Endothelial cell of umbilical vein (primary cell): ENCODE results near the gene ASNS. TPM values are rescaled to one million over a fixed set of nuclear protein-coding genes. Genes with fewer than 3 reads are reported as not detected.

Experiments
- BruUV-seq: library from RNA; stranded (reverse); fragments of 400-500 nt; replicated peaks from 2 replicates; lab custom pipeline; 2021; lab: Mats Ljungman, UMichigan
- CTCF ChIA-PET: fragments of 300-600, 350-600 bp; sonication (Branson Sonifier 250); formaldehyde crosslinking; loops from one replicate; lab custom pipeline; 2021; ENCODE audit warnings: antibody characterized with exemption, inconsistent platforms; lab: Charles Lee
- POLR2A ChIA-PET: fragments of 300-600, 350-600 bp; sonication (Branson Sonifier 250); formaldehyde crosslinking; loops from one replicate; lab custom pipeline; 2021; ENCODE audit warnings: antibody characterized with exemption, inconsistent platforms; lab: Charles Lee
- DNase-seq: peaks from one replicate; pipeline ENCODE4 v3.0.0-alpha.2; 2011; ENCODE audit warnings: low read depth, low spot score
- FAIRE-seq: peaks from 2 replicates; lab custom pipeline; 2011; peaks lifted over from hg19 to GRCh38; lab: Jason Lieb, UNC
- H2AFZ ChIP-seq: 2 replicates; pipeline ENCODE4 v1.6.0; 2012; ENCODE audit warnings: low read depth, low read length, control low read depth, inconsistent platforms
- H3K27ac ChIP-seq: 2 replicates; pipeline ENCODE4 v1.5.1; 2011; ENCODE audit warnings: low read depth, mild to moderate bottlenecking, control low read depth, low read length, moderate library complexity; ENCODE audit not compliant: insufficient read depth
- H3K27me3 ChIP-seq, 2 experiments: 2 replicates each; pipeline versions ENCODE4 v1.6.0 to v1.6.1; 2011; ENCODE audit warnings: low read length in 2 of 2, mixed read lengths in 1 of 2; ENCODE audit not compliant: control insufficient read depth in 2 of 2, insufficient read depth in 2 of 2
- H3K36me3 ChIP-seq, 2 experiments: 2 replicates in 1 of 2; 3 replicates in 1 of 2; pipeline ENCODE4 v1.5.1; 2011; ENCODE audit warnings: low read length in 2 of 2, mild to moderate bottlenecking in 1 of 2, moderate library complexity in 1 of 2; ENCODE audit not compliant: control insufficient read depth in 2 of 2, insufficient read depth in 2 of 2; ENCODE audit errors: extremely low read depth in 1 of 2
- H3K4me1 ChIP-seq: 3 replicates; pipeline ENCODE4 v1.5.1; 2011; ENCODE audit warnings: mild to moderate bottlenecking, low read length; ENCODE audit not compliant: control insufficient read depth, insufficient read depth; ENCODE audit errors: extremely low read depth
- H3K4me2 ChIP-seq: 2 replicates; pipeline ENCODE4 v1.6.1; 2011; ENCODE audit warnings: low read length, control low read depth, mixed read lengths; ENCODE audit not compliant: insufficient read depth
- H3K4me3 ChIP-seq, 3 experiments: fragments of 200-600 bp in 1 of 3; sonication (generic), shearing (Covaris generic) in 1 of 3; replicated peaks in 1 of 3; 2 replicates each; pipeline ENCODE4 v1.5.1; 2011 to 2016; ENCODE audit warnings: control low read depth in 3 of 3, low read length in 3 of 3, mild to moderate bottlenecking in 2 of 3, inconsistent platforms in 1 of 3, low read depth in 1 of 3, moderate library complexity in 1 of 3; ENCODE audit not compliant: insufficient read depth in 1 of 3
- H3K79me2 ChIP-seq: 2 replicates; pipeline ENCODE4 v1.6.0; 2012; ENCODE audit warnings: low read length, inconsistent platforms; ENCODE audit not compliant: control insufficient read depth, insufficient read depth
- H3K9ac ChIP-seq: replicated peaks from 2 replicates; pipeline ENCODE3; 2011; ENCODE audit warnings: low read length, control low read depth; ENCODE audit not compliant: insufficient read depth; ENCODE audit errors: extremely low read depth
- H3K9me1 ChIP-seq: replicated peaks from 3 replicates; pipeline ENCODE4 v1.6.0; 2011; ENCODE audit warnings: mild to moderate bottlenecking, low read length; ENCODE audit not compliant: control insufficient read depth, insufficient read depth; ENCODE audit errors: extremely low read depth
- H3K9me3 ChIP-seq: replicated peaks from 2 replicates; pipeline ENCODE4 v1.5.1; 2012; ENCODE audit warnings: low read length, inconsistent platforms; ENCODE audit not compliant: control insufficient read depth, insufficient read depth
- H4K20me1 ChIP-seq: replicated peaks from 2 replicates; pipeline ENCODE3; 2011; ENCODE audit warnings: mild to moderate bottlenecking, low read length; ENCODE audit not compliant: control insufficient read depth, insufficient read depth; ENCODE audit errors: extremely low read depth
- EZH2 ChIP-seq: IDR thresholded peaks from 2 replicates; pipeline ENCODE4 v1.6.1; 2012; ENCODE audit warnings: borderline replicate concordance, low read depth, mild to moderate bottlenecking, moderate library complexity, low read length, inconsistent platforms; ENCODE audit not compliant: severe bottlenecking
- FOS ChIP-seq: IDR thresholded peaks from 2 replicates; pipeline ENCODE4 v1.6.1; 2011; ENCODE audit warnings: mild to moderate bottlenecking, low read length, moderate library complexity, borderline replicate concordance; ENCODE audit not compliant: insufficient read depth
- GATA2 ChIP-seq: IDR thresholded peaks from 2 replicates; pipeline ENCODE4 v1.7.0; 2011; ENCODE audit warnings: low read depth, mild to moderate bottlenecking, moderate library complexity, mixed read lengths, low read length; ENCODE audit not compliant: insufficient read length, insufficient read depth
- JUN ChIP-seq: IDR thresholded peaks from 2 replicates; pipeline ENCODE4 v1.6.1; 2011; ENCODE audit warnings: borderline replicate concordance, low read depth; ENCODE audit not compliant: insufficient read length, insufficient read depth
- MYC ChIP-seq: IDR thresholded peaks from one replicate; pipeline ENCODE4 v1.6.1; 2011; ENCODE audit warnings: mild to moderate bottlenecking, low read depth, low read length
- POLR2A ChIP-seq: IDR thresholded peaks from 2 replicates; pipeline ENCODE4 v1.6.1; 2012; ENCODE audit warnings: low read depth, mild to moderate bottlenecking, control low read depth, low read length
- POLR2AphosphoS5 ChIP-seq: IDR thresholded peaks from 2 replicates; pipeline ENCODE4 v1.6.1; 2012; ENCODE audit warnings: low read depth, mild to moderate bottlenecking, control low read depth, low read length, moderate library complexity; ENCODE audit not compliant: insufficient read depth
- dilution Hi-C: fragments of 300-500 bp; cut with MboI; formaldehyde crosslinking; loops from one replicate; pipeline ENCODE4 v1.15.0; 2019; ENCODE audit warnings: low sequenced_read_pairs; ENCODE audit not compliant: extremely low pct_ligation_motif_present
- intact Hi-C: fragments of 100-400 bp; cut with micrococcal nuclease; formaldehyde crosslinking; loops from one replicate; pipeline ENCODE4 v1.10.0; 2022
- polyA plus RNA-seq, 4 experiments: library from polyadenylated mRNA; depleted of rRNA in 3 of 4; stranded (reverse) in 3 of 4; unstranded in 1 of 4; fragments of >200 nt; gene quantifications; 2 replicates each; pipeline versions ENCODE4 v1.2.1 to v1.2.3, GENCODE V29; 2011 to 2012; ENCODE audit warnings: missing spikeins in 1 of 4
- total RNA-seq: library from RNA; stranded (reverse); gene quantifications from 2 replicates; pipeline ENCODE4 v1.2.3, GENCODE V29; 2021
- TF ChIP-seq, protein P1 (sequence below), 2 donors: IDR thresholded peaks; 1 replicate in 1 of 2; 2 replicates in 1 of 2; pipeline ENCODE4 v1.5.1; 2011; ENCODE audit warnings: low read length in 2 of 2, mild to moderate bottlenecking in 2 of 2, moderate library complexity in 2 of 2, control low read depth in 1 of 2, inconsistent platforms in 1 of 2, low read depth in 1 of 2; ENCODE audit not compliant: insufficient read depth in 1 of 2; ENCODE audit errors: extremely low read depth in 1 of 2
- TF ChIP-seq, protein P2 (sequence below): IDR thresholded peaks from 2 replicates; pipeline ENCODE4 v1.6.1; 2011; ENCODE audit not compliant: insufficient read depth, insufficient read length

Gene ASNS
- total and polyA plus RNA-seq, 2 donors (not counting 3 experiments of a cell fraction or from before 2014, with no cell fraction given): 5.1 to 15.0 TPM

DNA sequence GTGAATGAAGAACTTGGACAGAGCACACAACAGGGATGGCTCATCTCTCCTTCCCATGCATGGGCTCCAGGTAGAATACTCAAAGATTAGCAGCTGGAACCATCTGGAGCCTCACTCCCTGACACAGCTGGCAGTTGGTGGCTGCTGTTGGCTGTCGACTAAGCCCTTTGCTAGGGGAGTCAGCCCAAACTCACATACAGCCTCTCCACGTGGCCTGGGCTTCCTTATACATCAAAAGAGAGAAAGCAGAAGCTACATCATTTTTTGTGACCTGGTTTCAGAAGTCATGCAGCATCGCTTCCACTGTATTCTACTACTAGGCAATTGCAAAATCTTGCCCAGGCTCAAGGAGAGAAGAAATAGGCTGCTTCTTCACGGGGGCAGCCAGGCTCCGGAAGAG, 24.4 kb downstream of the ASNS start:
- no peaks in the 10 kb centered on the region for H3K9me3 ChIP-seq
- H3K9ac ChIP-seq: no peak overlapping the region
- TF ChIP-seq EZH2 (no peak), POLR2AphosphoS5 (no peak), POLR2A (no peak), MYC (no peak), JUN (no peak), FOS (no peak), GATA2 (no peak)
- TF ChIP-seq, protein P1, sequence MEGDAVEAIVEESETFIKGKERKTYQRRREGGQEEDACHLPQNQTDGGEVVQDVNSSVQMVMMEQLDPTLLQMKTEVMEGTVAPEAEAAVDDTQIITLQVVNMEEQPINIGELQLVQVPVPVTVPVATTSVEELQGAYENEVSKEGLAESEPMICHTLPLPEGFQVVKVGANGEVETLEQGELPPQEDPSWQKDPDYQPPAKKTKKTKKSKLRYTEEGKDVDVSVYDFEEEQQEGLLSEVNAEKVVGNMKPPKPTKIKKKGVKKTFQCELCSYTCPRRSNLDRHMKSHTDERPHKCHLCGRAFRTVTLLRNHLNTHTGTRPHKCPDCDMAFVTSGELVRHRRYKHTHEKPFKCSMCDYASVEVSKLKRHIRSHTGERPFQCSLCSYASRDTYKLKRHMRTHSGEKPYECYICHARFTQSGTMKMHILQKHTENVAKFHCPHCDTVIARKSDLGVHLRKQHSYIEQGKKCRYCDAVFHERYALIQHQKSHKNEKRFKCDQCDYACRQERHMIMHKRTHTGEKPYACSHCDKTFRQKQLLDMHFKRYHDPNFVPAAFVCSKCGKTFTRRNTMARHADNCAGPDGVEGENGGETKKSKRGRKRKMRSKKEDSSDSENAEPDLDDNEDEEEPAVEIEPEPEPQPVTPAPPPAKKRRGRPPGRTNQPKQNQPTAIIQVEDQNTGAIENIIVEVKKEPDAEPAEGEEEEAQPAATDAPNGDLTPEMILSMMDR (IDR thresholded peaks at IDR 0.05; ENCODE audit: extremely low read depth in 1 of 2, insufficient read depth in 1 of 2, low read depth in 1 of 2, low read length in 2 of 2): no peak
- TF ChIP-seq, protein P2, sequence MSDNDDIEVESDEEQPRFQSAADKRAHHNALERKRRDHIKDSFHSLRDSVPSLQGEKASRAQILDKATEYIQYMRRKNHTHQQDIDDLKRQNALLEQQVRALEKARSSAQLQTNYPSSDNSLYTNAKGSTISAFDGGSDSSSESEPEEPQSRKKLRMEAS: no peak
- no peak overlapping the region for H3K27ac ChIP-seq
- no peaks in the 10 kb centered on the region for H3K4me1 ChIP-seq
- intact Hi-C loops (loop anchor here (10.0 kb wide), 1 partner anchor 167 kb away; no protein-coding TSS in a partner anchor), dilution Hi-C loops (no loop called here)
- H3K36me3 ChIP-seq: peaks cover 0 to 2% of the 10 kb centered on the region in 2 experiments
- H4K20me1 ChIP-seq: no peaks in the 10 kb centered on the region
- FAIRE-seq: no peak
- no peaks in the 10 kb centered on the region for H3K79me2 ChIP-seq
- ChIA-PET POLR2A (no interaction called here), CTCF (interaction anchor here (1.3 to 4.9 kb wide), 5 partner anchors 12 to 742 kb away, joined by 5 to 33 read pairs (median 6); partner anchors contain the start of gene SDHAF3)
- no peaks in the 10 kb centered on the region for H3K27me3 ChIP-seq
- no peak overlapping the region for H3K4me2 ChIP-seq
- H2AFZ ChIP-seq: no peak overlapping the region
- H3K4me3 ChIP-seq: no peak overlapping the region
- BruUV-seq: no TSS peak
- DNase-seq: no peak
- H3K9me1 ChIP-seq: no peaks in the 10 kb centered on the region
